AG09309 (cell line): ENCODE measurements around the gene IRF7.

Source experiments
- DNase-seq: peaks from one replicate; pipeline ENCODE4 v3.0.0-alpha.2; 2010; ENCODE audit warnings: low read depth
- H3K4me3 ChIP-seq: 2 replicates; pipeline ENCODE4 v1.5.1; 2011; ENCODE audit warnings: mild to moderate bottlenecking, low read depth, low read length, moderate library complexity; ENCODE audit not compliant: control insufficient read depth
- TF ChIP-seq, protein P1 (sequence below): IDR thresholded peaks from 2 replicates; pipeline ENCODE4 v1.5.1; 2011; ENCODE audit warnings: mild to moderate bottlenecking, low read depth, low read length, inconsistent platforms; ENCODE audit not compliant: insufficient read depth, control insufficient read depth; ENCODE audit errors: missing control alignments

The IRF7 gene

DNA sequence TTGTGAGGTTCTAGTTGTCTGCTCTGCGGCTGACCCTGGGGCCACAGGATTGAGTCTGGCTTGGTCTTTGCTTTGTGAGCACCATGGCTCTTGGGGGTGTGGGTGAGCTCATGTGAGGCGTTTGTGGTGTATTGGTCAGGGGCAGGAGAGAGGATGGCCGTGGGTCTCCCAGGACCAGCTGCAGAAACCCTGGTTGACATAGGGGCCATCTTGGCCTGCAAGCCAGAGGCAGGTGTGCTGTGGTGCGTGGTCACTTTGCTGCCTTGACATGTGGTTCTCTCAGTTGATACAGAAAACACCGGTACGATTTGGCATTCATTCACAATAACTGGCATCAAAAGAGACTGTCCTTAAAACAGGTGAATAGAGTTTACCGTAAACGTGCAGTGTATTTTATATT lies 28.2 kb downstream of the IRF7 start:
- no peak for DNase-seq
- TF ChIP-seq, protein P1, sequence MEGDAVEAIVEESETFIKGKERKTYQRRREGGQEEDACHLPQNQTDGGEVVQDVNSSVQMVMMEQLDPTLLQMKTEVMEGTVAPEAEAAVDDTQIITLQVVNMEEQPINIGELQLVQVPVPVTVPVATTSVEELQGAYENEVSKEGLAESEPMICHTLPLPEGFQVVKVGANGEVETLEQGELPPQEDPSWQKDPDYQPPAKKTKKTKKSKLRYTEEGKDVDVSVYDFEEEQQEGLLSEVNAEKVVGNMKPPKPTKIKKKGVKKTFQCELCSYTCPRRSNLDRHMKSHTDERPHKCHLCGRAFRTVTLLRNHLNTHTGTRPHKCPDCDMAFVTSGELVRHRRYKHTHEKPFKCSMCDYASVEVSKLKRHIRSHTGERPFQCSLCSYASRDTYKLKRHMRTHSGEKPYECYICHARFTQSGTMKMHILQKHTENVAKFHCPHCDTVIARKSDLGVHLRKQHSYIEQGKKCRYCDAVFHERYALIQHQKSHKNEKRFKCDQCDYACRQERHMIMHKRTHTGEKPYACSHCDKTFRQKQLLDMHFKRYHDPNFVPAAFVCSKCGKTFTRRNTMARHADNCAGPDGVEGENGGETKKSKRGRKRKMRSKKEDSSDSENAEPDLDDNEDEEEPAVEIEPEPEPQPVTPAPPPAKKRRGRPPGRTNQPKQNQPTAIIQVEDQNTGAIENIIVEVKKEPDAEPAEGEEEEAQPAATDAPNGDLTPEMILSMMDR = no peak
- H3K4me3 ChIP-seq = no peak overlapping the region

DNA sequence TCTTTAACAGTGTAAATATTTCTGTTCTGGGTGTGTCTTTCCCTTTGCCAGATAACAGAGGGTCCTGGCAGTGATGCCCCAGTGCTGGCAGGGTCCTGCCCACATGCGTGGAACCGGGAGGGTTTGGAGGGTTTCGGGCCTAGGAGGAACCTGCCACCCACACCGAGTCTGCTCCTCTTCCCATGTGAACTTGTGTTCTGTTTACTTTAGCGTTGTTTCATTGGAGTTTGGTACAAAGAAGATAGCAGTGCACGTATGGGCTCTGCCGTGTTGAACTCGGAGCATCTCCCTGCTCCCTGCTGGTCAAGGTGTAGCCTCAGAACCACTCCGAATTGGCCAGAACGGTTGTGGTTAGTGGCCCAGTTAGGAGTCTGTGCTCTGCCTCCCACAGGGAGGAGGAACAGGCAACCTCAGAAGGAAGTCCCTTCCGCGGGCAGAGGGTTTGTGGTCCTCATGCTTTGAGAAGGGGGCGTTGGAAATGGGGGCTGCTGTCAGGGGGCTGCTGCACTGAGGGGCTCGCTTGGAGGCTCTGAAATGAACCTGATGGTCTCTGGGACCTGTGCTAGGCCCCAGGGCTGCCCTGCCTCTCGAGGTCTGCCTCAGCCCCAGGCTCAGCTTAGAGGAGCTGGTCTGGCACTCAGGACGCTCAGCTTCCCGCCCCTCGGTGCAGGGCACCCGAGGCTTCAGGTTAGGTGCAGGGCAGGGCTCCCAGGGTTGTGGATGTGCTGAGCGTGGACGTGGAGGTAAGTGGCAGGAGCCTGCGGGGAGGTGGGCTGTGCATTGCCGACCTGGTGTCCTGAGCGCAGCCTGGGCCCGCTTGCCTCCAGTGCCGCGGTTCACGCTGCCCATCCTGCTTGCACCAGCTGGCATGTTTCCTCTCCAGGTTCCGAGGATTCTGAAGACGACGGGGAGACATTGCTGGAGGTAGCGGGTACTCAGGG lies 29.1 kb downstream of the IRF7 start:
- DNase-seq = no peak
- no peak overlapping the region for H3K4me3 ChIP-seq
- TF ChIP-seq, protein P1 = no peak

DNA sequence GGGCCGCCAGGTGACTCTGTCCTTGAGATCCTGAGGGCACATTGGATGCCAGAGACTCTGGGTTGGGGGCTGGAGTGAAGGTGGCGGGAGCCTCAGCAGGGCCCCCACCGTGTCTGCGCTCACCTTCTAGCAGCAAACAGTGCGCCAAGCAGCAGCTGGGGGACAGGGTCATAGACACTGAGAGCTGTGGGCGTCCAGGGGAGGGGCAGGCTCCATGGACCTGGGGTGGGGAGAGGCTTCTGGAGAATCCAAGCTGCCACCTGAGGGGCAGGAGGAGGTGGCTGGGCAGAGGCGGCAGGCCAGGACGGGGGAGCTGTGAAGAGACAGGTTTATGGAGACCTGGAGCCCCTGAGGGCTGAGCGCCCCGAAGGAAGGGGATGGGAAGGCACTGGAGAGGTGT lies 31.5 kb downstream of the IRF7 start:
- TF ChIP-seq, protein P1 = no peak
- DNase-seq = no peak

DNA sequence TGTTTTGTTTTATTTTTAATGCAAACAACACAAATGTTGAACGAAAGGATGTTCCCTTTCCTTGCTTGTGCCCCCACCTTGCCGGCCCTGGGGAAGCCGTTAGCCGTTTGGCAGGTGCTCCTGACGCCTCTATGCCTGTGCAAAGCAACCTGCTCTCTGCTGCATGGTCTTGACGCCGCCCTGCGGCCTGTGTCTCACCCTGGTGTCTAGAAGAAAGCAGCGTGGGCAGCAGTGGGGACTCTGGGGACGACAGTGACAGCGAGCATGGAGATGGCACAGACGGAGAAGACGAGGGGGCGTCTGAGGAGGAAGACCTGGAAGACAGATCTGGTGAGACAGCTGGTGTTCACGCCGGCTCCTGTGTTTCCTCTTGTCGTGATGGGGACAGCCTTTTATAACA lies 34.0 kb downstream of the IRF7 start:
- DNase-seq = no peak
- TF ChIP-seq, protein P1 = no peak
- no peak overlapping the region for H3K4me3 ChIP-seq

More for the DNA sequence above, 31.5 kb downstream of the IRF7 start:
- H3K4me3 ChIP-seq = no peak overlapping the region

DNA sequence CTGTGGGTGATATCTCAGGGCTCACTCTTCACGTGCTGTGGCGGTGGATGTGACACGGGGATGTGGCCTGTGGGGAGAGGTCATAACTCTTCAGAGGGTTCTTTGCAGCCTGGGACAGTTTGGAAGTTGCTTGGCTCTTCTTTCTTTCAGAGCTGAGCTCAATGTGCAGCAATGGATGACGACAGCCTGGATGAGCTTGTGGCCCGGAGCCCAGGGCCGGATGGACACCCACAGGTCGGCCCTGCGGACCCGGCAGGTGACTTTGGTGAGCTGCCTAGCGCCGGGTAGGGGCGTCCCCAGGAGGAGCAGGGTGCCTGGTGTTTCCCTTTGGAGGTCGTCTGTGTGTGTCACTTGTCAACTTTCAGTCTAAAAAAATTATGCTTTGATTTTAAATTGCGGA lies 34.4 kb downstream of the IRF7 start:
- H3K4me3 ChIP-seq = no peak overlapping the region

DNA sequence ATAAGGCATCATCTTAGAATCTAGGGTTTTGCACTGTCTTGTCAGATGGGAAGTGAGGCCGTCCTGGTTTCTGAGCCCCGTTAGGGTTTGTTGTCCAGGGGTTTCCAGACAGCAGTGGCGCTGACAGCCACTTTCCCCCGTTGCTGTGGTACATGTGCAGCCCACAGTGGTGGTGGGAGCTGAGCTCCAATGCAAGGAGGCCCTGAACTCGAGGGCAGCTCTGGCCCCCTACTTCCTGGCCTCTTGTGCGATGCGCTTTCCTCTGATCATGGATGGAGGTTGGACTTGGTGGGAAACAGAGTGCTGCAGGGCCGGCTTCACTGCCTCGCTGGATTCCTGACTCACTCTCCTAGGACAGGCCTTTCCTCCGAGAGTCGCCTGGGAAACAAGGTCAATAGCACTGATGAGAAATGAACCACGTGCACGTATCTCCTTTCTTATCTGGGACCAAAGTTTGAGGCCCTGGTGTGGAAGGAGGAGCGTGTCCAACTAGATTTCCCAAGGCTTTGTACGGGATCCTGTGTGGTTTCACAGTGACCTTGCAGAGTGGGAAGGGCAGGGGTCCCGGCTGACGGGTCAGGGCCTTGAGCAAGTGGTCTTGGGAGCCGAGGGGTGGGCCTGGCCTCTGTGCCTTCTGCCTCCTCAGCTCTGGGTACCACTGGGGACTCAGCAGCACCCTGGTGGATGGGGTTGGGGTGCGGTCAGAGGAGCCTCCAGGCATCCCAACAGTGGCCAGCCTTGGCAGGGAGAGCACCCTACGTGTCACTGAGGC lies 35.7 kb downstream of the IRF7 start:
- TF ChIP-seq, protein P1 = no peak
- DNase-seq = no peak
- no peak overlapping the region for H3K4me3 ChIP-seq

More for the DNA sequence above, 34.4 kb downstream of the IRF7 start:
- TF ChIP-seq, protein P1 = no peak
- DNase-seq = no peak
